ENCODE data around the gene IGSF22.

Gene IGSF22

GRCh38 chr11:18743365-18743764 is 17.4 kb upstream of the IGSF22 start:
- DNase-seq, result no peak

- DNase-seq, result no peak
Observed at GRCh38 chr11:18741783-18742182, 15.8 kb upstream of the IGSF22 start.

GRCh38 chr11:18739685-18740084 is 13.7 kb upstream of the IGSF22 start:
- no peak for DNase-seq

GRCh38 chr11:18737642-18738041 is 11.7 kb upstream of the IGSF22 start:
- DNase-seq, result no peak

- no peak for DNase-seq
Observed at GRCh38 chr11:18736590-18737148, 10.7 kb upstream of the IGSF22 start.

- DNase-seq, result no peak
Observed at GRCh38 chr11:18733202-18733601, 7.2 kb upstream of the IGSF22 start.

- DNase-seq, result peak; percentile 82
Observed at GRCh38 chr11:18731949-18732821, 6.2 kb upstream of the IGSF22 start.

GRCh38 chr11:18731441-18731840 is 5.5 kb upstream of the IGSF22 start:
- no peak for DNase-seq

- DNase-seq, result no peak
Observed at GRCh38 chr11:18730020-18730419, 4.0 kb upstream of the IGSF22 start.

GRCh38 chr11:18729426-18729825 is 3.4 kb upstream of the IGSF22 start:
- no peak for DNase-seq

- no peak for DNase-seq
Observed at GRCh38 chr11:18728658-18729057, 2.7 kb upstream of the IGSF22 start.

GRCh38 chr11:18727479-18728236 is 1.7 kb upstream of the IGSF22 start:
- DNase-seq, result peak; percentile 60

GRCh38 chr11:18723991-18724390 is 2.0 kb downstream of the IGSF22 start:
- no peak for DNase-seq

GRCh38 chr11:18722293-18722637 is 3.7 kb downstream of the IGSF22 start:
- no peak for DNase-seq

- peak; percentile 58 for DNase-seq
Observed at GRCh38 chr11:18721561-18722292, 4.3 kb downstream of the IGSF22 start.

- DNase-seq, result peak; percentile 87
Observed at GRCh38 chr11:18720808-18721560, 5.0 kb downstream of the IGSF22 start.

GRCh38 chr11:18720091-18720807 is 5.7 kb downstream of the IGSF22 start:
- DNase-seq, result no peak

- no peak for DNase-seq
Observed at GRCh38 chr11:18715476-18715875, 10.5 kb downstream of the IGSF22 start.

- DNase-seq, result no peak
Observed at GRCh38 chr11:18714443-18714780, 11.6 kb downstream of the IGSF22 start.

- DNase-seq, result no peak
Observed at GRCh38 chr11:18713646-18714442, 12.1 kb downstream of the IGSF22 start.

GRCh38 chr11:18710545-18710944 is 15.4 kb downstream of the IGSF22 start:
- DNase-seq, result no peak
